Ectodermal cell (in vitro differentiated cells): ENCODE data around the gene FRMPD4.
"Not testable (repeated sequence)": the region's sequence is repeated elsewhere in the genome, so short reads cannot be mapped to it uniquely, and the experiment has no call there.

Source experiments
- H3K27ac ChIP-seq: 2 replicates; pipeline ENCODE4 v1.7.0; 2013; ENCODE audit warnings: mild to moderate bottlenecking, low read depth, low read length; ENCODE audit not compliant: insufficient read depth, poor library complexity, severe bottlenecking
- H3K27me3 ChIP-seq: 2 replicates; pipeline ENCODE4 v1.7.0; 2013; ENCODE audit warnings: mild to moderate bottlenecking, low read length; ENCODE audit not compliant: insufficient read depth, control insufficient read depth, poor library complexity, severe bottlenecking
- H3K36me3 ChIP-seq: one replicate; pipeline ENCODE4 v1.7.0; 2013; ENCODE audit warnings: low read length; ENCODE audit not compliant: control insufficient read depth, insufficient read depth
- H3K4me1 ChIP-seq: one replicate; pipeline ENCODE4 v1.7.0; 2013; ENCODE audit warnings: low read length; ENCODE audit not compliant: control insufficient read depth, insufficient read depth
- H3K4me3 ChIP-seq: 2 replicates; pipeline ENCODE4 v1.7.0; 2013; ENCODE audit warnings: low read depth, low read length, control low read depth; ENCODE audit not compliant: insufficient read depth
- H3K9me3 ChIP-seq: 2 replicates; pipeline ENCODE4 v1.7.0; 2013; ENCODE audit warnings: mild to moderate bottlenecking, low read length, moderate library complexity; ENCODE audit not compliant: control insufficient read depth
- whole genome bisulfite sequencing, 2 experiments: methylation state at CpG; one replicate each; pipeline ENCODE4 v1.1.7; 2013; ENCODE audit warnings: missing lambda C conversion rate in 2 of 2; 5-methylcytosine and 5-hydroxymethylcytosine counted together

FRMPD4 gene

GRCh38 chrX:12145402-12145801, 7.1 kb downstream of the FRMPD4 start:
- Histone ChIP-seq H3K4me3 (no peak overlapping the region), H3K27ac (no peak overlapping the region), H3K4me1 (no peaks in the 10 kb centered on the region), H3K36me3 (no peaks in the 10 kb centered on the region), H3K9me3 (no peaks in the 10 kb centered on the region), H3K27me3 (peaks cover 5% of the 10 kb centered on the region)
- WGBS, 2 experiments = 100% methylated on average over 1 to 2 of the region's 2 CpGs

GRCh38 chrX:12149670-12150407, 11.6 kb downstream of the FRMPD4 start:
- WGBS, 2 experiments = 91 to 92% methylated on average over 3 of the region's 4 CpGs

GRCh38 chrX:12153317-12153716, 15.0 kb downstream of the FRMPD4 start:
- Histone ChIP-seq H3K27me3 (no peaks in the 10 kb centered on the region), H3K4me3 (no peak overlapping the region), H3K9me3 (no peaks in the 10 kb centered on the region), H3K36me3 (no peaks in the 10 kb centered on the region), H3K27ac (no peak overlapping the region), H3K4me1 (no peaks in the 10 kb centered on the region)
- WGBS, 2 experiments = 93% methylated on average over 2 to 3 of the region's 4 CpGs

More at GRCh38 chrX:12149670-12150407, 11.6 kb downstream of the FRMPD4 start:
- H3K27ac ChIP-seq = no peak overlapping the region
- no peaks in the 10 kb centered on the region for H3K9me3 ChIP-seq
- no peaks in the 10 kb centered on the region for H3K4me1 ChIP-seq
- H3K4me3 ChIP-seq = no peak overlapping the region
- H3K27me3 ChIP-seq = no peaks in the 10 kb centered on the region
- H3K36me3 ChIP-seq = no peaks in the 10 kb centered on the region

GRCh38 chrX:12153741-12154140, 15.5 kb downstream of the FRMPD4 start:
- 86% methylated on average over 1 of the region's 1 CpG; no CpG with 5 or more reads in 1 of the 2 experiments for WGBS, 2 experiments

GRCh38 chrX:12159799-12160198, 21.5 kb downstream of the FRMPD4 start:
- Histone ChIP-seq H3K27me3 (no peaks in the 10 kb centered on the region), H3K9me3 (no peaks in the 10 kb centered on the region), H3K36me3 (no peaks in the 10 kb centered on the region), H3K27ac (no peak overlapping the region), H3K4me1 (no peaks in the 10 kb centered on the region), H3K4me3 (no peak overlapping the region)
- 76 to 82% methylated on average over 2 to 4 of the region's 4 CpGs for WGBS, 2 experiments

More at GRCh38 chrX:12153741-12154140, 15.5 kb downstream of the FRMPD4 start:
- H3K27me3 ChIP-seq = no peaks in the 10 kb centered on the region
- H3K9me3 ChIP-seq = no peaks in the 10 kb centered on the region
- no peak overlapping the region for H3K27ac ChIP-seq
- H3K4me1 ChIP-seq = no peaks in the 10 kb centered on the region
- no peak overlapping the region for H3K4me3 ChIP-seq
- H3K36me3 ChIP-seq = no peaks in the 10 kb centered on the region

- 95 to 100% methylated on average over 2 of the region's 2 CpGs for WGBS, 2 experiments
- Histone ChIP-seq H3K4me1 (no peaks in the 10 kb centered on the region), H3K9me3 (no peaks in the 10 kb centered on the region), H3K27me3 (no peaks in the 10 kb centered on the region), H3K27ac (no peak overlapping the region), H3K36me3 (no peaks in the 10 kb centered on the region), H3K4me3 (no peak overlapping the region)
These were observed 24.1 kb downstream of the FRMPD4 start for GRCh38 chrX:12162420-12162819.

- not testable (repeated sequence) for H3K4me3 ChIP-seq, H3K27ac ChIP-seq, H3K9me3 ChIP-seq, H3K36me3 ChIP-seq, H3K4me1 ChIP-seq, H3K27me3 ChIP-seq
- WGBS, 2 experiments = 100% methylated on average over 2 of the region's 3 CpGs; no CpG with 5 or more reads in 1 of the 2 experiments
These were observed 25.9 kb downstream of the FRMPD4 start for GRCh38 chrX:12164180-12164579.

- no peak overlapping the region for H3K27ac ChIP-seq
- no peaks in the 10 kb centered on the region for H3K27me3 ChIP-seq
- no peaks in the 10 kb centered on the region for H3K4me1 ChIP-seq
- no peaks in the 10 kb centered on the region for H3K36me3 ChIP-seq
- no peak overlapping the region for H3K4me3 ChIP-seq
- H3K9me3 ChIP-seq = no peaks in the 10 kb centered on the region
- 98 to 100% methylated on average over 3 of the region's 3 CpGs for WGBS, 2 experiments
These were observed 32.5 kb downstream of the FRMPD4 start for GRCh38 chrX:12170755-12171154.

GRCh38 chrX:12174358-12174757, 36.1 kb downstream of the FRMPD4 start:
- WGBS, 2 experiments = 90 to 100% methylated on average over 1 of the region's 2 CpGs
- Histone ChIP-seq H3K4me1 (no peaks in the 10 kb centered on the region), H3K9me3 (no peaks in the 10 kb centered on the region)

GRCh38 chrX:12197030-12197429, 58.8 kb downstream of the FRMPD4 start:
- H3K4me1 ChIP-seq = no peaks in the 10 kb centered on the region
- H3K27me3 ChIP-seq = no peaks in the 10 kb centered on the region
- no peaks in the 10 kb centered on the region for H3K36me3 ChIP-seq
- no peaks in the 10 kb centered on the region for H3K9me3 ChIP-seq
- no peak overlapping the region for H3K27ac ChIP-seq
- no peak overlapping the region for H3K4me3 ChIP-seq
- 100% methylated on average over 1 of the region's 2 CpGs for WGBS, 2 experiments

More at GRCh38 chrX:12174358-12174757, 36.1 kb downstream of the FRMPD4 start:
- Histone ChIP-seq H3K36me3 (no peaks in the 10 kb centered on the region), H3K27ac (no peak overlapping the region), H3K4me3 (no peak overlapping the region), H3K27me3 (no peaks in the 10 kb centered on the region)
